Caco-2 (cell line): Measurements from ENCODE around the gene TADA2B. TPM values are rescaled to one million over a fixed set of nuclear protein-coding genes. Genes with fewer than 3 reads are reported as not detected.

Experiments used
- BruUV-seq: library from RNA; stranded (reverse); fragments of 400-500 nt; replicated peaks from 2 replicates; lab custom pipeline; 2021; lab: Mats Ljungman, UMichigan
- CTCF ChIA-PET: fragments of 300-600 bp; sonication (Branson Sonifier 250); formaldehyde crosslinking; loops from one replicate; lab custom pipeline; 2022; ENCODE audit warnings: antibody characterized with exemption; lab: Charles Lee
- POLR2A ChIA-PET: fragments of 300-600 bp; sonication (Branson Sonifier 250); formaldehyde crosslinking; loops from one replicate; lab custom pipeline; 2022; ENCODE audit warnings: antibody characterized with exemption; lab: Charles Lee
- DNase-seq, 2 experiments: peaks; one replicate each; pipeline versions ENCODE4 v3.0.0 to v3.0.0-alpha.2; 2020 to 2022
- H3K27me3 ChIP-seq: replicated peaks from 2 replicates; pipeline ENCODE4 v1.6.0; 2011; ENCODE audit warnings: low read length; ENCODE audit not compliant: control insufficient read depth, insufficient read depth
- H3K36me3 ChIP-seq: 2 replicates; pipeline ENCODE4 v1.5.1; 2011; ENCODE audit warnings: low read length; ENCODE audit not compliant: control insufficient read depth, insufficient read depth
- H3K4me1 ChIP-seq: fragments of 250-450 bp; sonication (Bioruptor Pico); 2 replicates; pipeline ENCODE4 v1.5.1; 2020; ENCODE audit warnings: mild to moderate bottlenecking
- H3K4me3 ChIP-seq: 2 replicates; pipeline ENCODE4 v1.5.1; 2011; ENCODE audit warnings: low read depth, mild to moderate bottlenecking, control low read depth, low read length
- H3K9me3 ChIP-seq: fragments of 250-450 bp; sonication (Bioruptor Pico); 2 replicates; pipeline ENCODE4 v1.5.1; 2020; ENCODE audit warnings: mild to moderate bottlenecking, moderate library complexity
- H3K27ac Mint-ChIP-seq: one replicate; pipeline ENCODE4 v1.8.0; 2022; ENCODE audit warnings: mixed read lengths; ENCODE audit not compliant: unreplicated experiment
- H3K27me3 Mint-ChIP-seq: one replicate; pipeline ENCODE4 v1.8.0; 2022; ENCODE audit warnings: mixed read lengths; ENCODE audit not compliant: insufficient read depth, unreplicated experiment
- H3K36me3 Mint-ChIP-seq: one replicate; pipeline ENCODE4 v1.8.0; 2022; ENCODE audit warnings: mild to moderate bottlenecking, mixed read lengths; ENCODE audit not compliant: insufficient read depth, unreplicated experiment
- H3K4me1 Mint-ChIP-seq: one replicate; pipeline ENCODE4 v1.8.0; 2022; ENCODE audit warnings: low read depth, mixed read lengths; ENCODE audit not compliant: unreplicated experiment
- H3K4me3 Mint-ChIP-seq: one replicate; pipeline ENCODE4 v1.8.0; 2022; ENCODE audit warnings: mild to moderate bottlenecking, moderate library complexity, mixed read lengths; ENCODE audit not compliant: unreplicated experiment
- H3K9me3 Mint-ChIP-seq: one replicate; pipeline ENCODE4 v1.8.0; 2022; ENCODE audit warnings: mixed read lengths; ENCODE audit not compliant: unreplicated experiment
- intact Hi-C: fragments of 100-400 bp; cut with micrococcal nuclease; formaldehyde crosslinking; loops from one replicate; pipeline ENCODE4 v1.10.0; 2022; ENCODE audit not compliant: unreplicated experiment
- total RNA-seq: library from RNA; stranded (reverse); gene quantifications from 2 replicates; pipeline ENCODE4 v1.2.3, GENCODE V29; 2022
- TF ChIP-seq, protein P1 (sequence below), 2 experiments: fragments of 200-600 bp in 1 of 2; IDR thresholded peaks; 1 replicate in 1 of 2; 2 replicates in 1 of 2; pipeline versions ENCODE4 v1.5.1 to v1.8.0; 2011 to 2022; ENCODE audit warnings: antibody characterized with exemption in 1 of 2, control low read depth in 1 of 2, inconsistent platforms in 1 of 2, low read depth in 1 of 2, low read length in 1 of 2, mild to moderate bottlenecking in 1 of 2, moderate library complexity in 1 of 2; ENCODE audit not compliant: insufficient read depth in 1 of 2, severe bottlenecking in 1 of 2, unreplicated experiment in 1 of 2

Gene TADA2B
- total RNA-seq, 1 experiment from 2014 or later, result 21.8 TPM

DNA sequence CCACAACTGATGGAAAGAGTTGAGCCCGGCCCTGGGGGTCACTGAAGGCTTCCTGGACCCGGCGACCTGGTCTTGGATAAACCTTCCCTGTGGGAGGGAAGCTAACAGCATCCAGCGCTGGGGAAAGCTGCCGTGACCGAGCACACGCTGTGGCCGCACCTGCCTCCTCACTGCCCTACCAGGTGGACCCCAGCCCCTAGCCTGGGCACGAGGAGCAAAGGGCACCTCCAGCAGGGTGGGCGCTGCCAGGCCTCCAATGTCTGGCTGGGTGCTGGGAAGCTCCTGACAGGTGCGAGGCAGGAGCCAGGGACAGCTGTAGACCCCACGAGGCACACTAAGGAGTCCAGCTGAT lies 7.9 kb downstream of the TADA2B start:
- Histone ChIP-seq H3K4me3 (no peak overlapping the region), H3K4me1 (no peaks in the 10 kb centered on the region), H3K27me3 (no peaks in the 10 kb centered on the region), H3K9me3 (no peaks in the 10 kb centered on the region), H3K36me3 (no peaks in the 10 kb centered on the region; the same call in 1 of the 2 replicates)
- TF ChIP-seq, protein P1, sequence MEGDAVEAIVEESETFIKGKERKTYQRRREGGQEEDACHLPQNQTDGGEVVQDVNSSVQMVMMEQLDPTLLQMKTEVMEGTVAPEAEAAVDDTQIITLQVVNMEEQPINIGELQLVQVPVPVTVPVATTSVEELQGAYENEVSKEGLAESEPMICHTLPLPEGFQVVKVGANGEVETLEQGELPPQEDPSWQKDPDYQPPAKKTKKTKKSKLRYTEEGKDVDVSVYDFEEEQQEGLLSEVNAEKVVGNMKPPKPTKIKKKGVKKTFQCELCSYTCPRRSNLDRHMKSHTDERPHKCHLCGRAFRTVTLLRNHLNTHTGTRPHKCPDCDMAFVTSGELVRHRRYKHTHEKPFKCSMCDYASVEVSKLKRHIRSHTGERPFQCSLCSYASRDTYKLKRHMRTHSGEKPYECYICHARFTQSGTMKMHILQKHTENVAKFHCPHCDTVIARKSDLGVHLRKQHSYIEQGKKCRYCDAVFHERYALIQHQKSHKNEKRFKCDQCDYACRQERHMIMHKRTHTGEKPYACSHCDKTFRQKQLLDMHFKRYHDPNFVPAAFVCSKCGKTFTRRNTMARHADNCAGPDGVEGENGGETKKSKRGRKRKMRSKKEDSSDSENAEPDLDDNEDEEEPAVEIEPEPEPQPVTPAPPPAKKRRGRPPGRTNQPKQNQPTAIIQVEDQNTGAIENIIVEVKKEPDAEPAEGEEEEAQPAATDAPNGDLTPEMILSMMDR (IDR thresholded peaks at IDR 0.05; ENCODE audit: insufficient read depth in 1 of 2, low read depth in 1 of 2, low read length in 1 of 2, severe bottlenecking in 1 of 2, unreplicated experiment in 1 of 2), result no peak
- H3K4me1 Mint-ChIP-seq, result no peaks in the 10 kb centered on the region
- ChIA-PET CTCF (no interaction called here), POLR2A (no interaction called here)
- intact Hi-C loops, result no loop called here
- no peaks in the 10 kb centered on the region for H3K27me3 Mint-ChIP-seq
- no peaks in the 10 kb centered on the region for H3K9me3 Mint-ChIP-seq
- H3K4me3 Mint-ChIP-seq, result no peak overlapping the region
- BruUV-seq, result no TSS peak
- H3K36me3 Mint-ChIP-seq, result peaks cover 19% of the 10 kb centered on the region
- no peak for DNase-seq
- no peak overlapping the region for H3K27ac Mint-ChIP-seq

DNA sequence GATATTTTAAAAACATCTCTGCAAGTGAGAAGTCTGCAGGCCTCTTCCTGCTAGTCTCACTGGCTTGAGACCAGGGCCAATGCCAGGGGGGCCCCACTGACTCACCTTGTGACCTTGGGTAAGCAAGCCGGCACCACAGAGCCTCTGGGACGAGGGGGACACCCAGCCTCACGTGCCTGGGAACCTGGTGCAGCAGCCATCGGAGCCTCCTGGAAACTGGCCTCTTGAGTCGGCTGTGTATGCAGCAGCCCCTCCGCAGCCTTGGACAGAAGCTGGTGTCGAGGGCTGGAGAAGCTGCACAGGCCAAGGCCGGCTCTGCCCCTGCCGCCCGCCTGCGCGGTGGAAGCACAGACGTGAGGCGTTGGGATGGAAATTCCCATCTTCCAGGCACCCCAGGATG lies 8.7 kb downstream of the TADA2B start:
- no peaks in the 10 kb centered on the region for H3K9me3 ChIP-seq
- H3K4me1 ChIP-seq, result no peaks in the 10 kb centered on the region
- H3K9me3 Mint-ChIP-seq, result no peaks in the 10 kb centered on the region
- peaks cover 21% of the 10 kb centered on the region for H3K36me3 Mint-ChIP-seq
- no peak overlapping the region for H3K4me3 Mint-ChIP-seq
- H3K27ac Mint-ChIP-seq, result no peak overlapping the region
- no peak overlapping the region for H3K4me3 ChIP-seq
- no TSS peak for BruUV-seq
- ChIA-PET POLR2A (no interaction called here), CTCF (no interaction called here)
- DNase-seq, result no peak
- H3K36me3 ChIP-seq, result no peaks in the 10 kb centered on the region; the same call in 1 of the 2 replicates
- intact Hi-C loops, result no loop called here
- TF ChIP-seq, protein P1 (IDR thresholded peaks at IDR 0.05; ENCODE audit: insufficient read depth in 1 of 2, low read depth in 1 of 2, low read length in 1 of 2, severe bottlenecking in 1 of 2, unreplicated experiment in 1 of 2), result no peak
- H3K4me1 Mint-ChIP-seq, result no peaks in the 10 kb centered on the region
- no peaks in the 10 kb centered on the region for H3K27me3 ChIP-seq
- H3K27me3 Mint-ChIP-seq, result no peaks in the 10 kb centered on the region

DNA sequence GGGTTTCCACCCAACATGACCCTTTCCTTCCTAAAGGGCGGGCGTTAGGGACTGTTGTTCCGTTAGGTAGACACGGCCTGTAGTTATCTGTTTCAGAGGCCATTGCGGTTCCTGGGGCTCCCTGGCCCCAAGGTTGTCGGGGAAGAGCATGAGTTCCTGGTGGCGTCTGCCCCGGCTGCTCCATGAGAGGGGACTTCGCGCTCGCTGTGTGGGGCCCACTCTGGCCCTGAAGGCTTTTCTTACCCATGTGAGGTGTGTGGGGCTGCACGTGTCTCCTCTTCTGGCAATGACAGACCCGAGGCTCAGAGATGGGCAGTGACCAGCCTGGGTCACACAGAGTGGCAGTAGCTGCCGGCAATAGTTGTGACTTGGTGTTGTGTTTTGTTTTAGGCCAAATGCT lies 9.1 kb downstream of the TADA2B start:
- ChIA-PET CTCF (no interaction called here), POLR2A (no interaction called here)
- Mint-ChIP-seq H3K9me3 (no peaks in the 10 kb centered on the region), H3K36me3 (peaks cover 23% of the 10 kb centered on the region), H3K27me3 (no peaks in the 10 kb centered on the region), H3K4me3 (no peak overlapping the region), H3K4me1 (no peaks in the 10 kb centered on the region), H3K27ac (no peak overlapping the region)
- Histone ChIP-seq H3K4me3 (no peak overlapping the region), H3K27me3 (no peaks in the 10 kb centered on the region), H3K4me1 (no peaks in the 10 kb centered on the region), H3K9me3 (no peaks in the 10 kb centered on the region), H3K36me3 (no peaks in the 10 kb centered on the region; the same call in 1 of the 2 replicates)
- intact Hi-C loops, result no loop called here
- BruUV-seq, result no TSS peak
- no peak for DNase-seq
- TF ChIP-seq, protein P1 (IDR thresholded peaks at IDR 0.05; ENCODE audit: insufficient read depth in 1 of 2, low read depth in 1 of 2, low read length in 1 of 2, severe bottlenecking in 1 of 2, unreplicated experiment in 1 of 2), result no peak
